Fibroblast of upper back skin (primary cell): ENCODE data around the gene SLC36A2.

Source experiments
- DNase-seq: peaks from one replicate; pipeline ENCODE4 v3.0.0-alpha.2; 2013

The SLC36A2 gene

DNA sequence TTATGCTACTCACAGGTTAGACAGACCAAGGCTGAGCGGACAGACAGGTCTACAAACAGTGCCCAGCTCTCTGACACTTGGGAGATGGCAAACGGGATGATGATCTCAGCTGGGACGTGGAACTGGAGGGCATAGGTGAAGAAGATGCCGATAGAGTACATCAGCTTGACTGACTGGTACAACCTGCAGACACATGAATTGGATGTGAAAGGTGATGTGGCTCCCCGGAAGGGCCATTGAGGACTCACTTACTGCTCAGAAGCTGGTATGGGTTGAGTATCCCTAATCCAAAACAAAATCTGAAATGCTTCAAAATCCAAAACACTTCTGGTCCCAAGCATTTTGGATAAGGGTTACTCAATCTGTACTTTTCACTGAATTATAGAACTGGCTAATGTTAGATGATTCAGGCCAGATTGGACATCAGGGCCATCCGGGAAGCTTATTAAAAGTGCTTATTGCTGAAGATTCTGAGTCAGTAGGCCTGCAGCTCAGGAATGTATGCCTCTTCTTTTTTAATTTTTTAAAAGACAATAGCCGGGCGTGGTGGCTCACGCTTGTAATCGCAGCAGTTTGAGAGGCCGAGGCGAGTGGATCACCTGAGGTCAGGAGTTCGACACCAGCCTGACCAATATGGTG lies 66.2 kb downstream of the SLC36A2 start:
- DNase-seq: no peak

DNA sequence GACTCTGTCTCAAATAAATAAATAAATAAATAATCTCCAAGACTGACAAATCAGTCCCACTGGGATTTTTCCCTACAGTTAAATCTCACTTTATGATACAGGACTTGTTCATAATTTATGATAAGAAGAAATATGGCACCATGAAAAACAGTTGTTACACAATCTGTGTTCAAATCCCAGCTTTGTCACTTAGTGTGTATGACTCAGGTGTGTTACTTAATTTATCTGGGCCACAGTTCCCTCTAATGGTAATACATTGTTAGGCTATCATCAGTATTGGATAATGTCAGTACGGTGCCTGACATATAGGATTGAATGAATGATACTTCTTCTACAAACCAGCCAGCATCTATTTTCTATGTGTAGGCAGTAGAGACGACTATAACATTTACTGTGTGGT lies 66.9 kb downstream of the SLC36A2 start:
- DNase-seq: no peak

DNA sequence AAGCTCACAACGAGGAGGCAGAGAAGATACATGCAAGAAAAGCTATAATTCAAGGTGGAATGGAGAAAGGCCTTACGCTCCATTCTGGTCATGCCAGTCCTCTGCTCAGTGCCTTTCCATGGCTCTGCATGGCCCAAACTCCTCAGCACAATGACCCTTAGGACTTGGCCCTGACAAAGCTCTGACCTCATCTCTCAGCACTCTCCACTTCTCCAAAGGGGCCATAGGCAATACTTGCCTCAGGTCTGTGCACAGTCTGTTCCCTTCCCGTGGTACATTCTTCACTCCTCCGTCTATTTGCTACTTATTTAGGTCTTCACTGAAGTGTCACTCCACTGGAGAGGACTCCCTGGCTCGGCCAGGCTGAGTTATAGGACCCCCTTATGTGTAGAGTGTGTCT lies 68.5 kb downstream of the SLC36A2 start:
- no peak for DNase-seq

DNA sequence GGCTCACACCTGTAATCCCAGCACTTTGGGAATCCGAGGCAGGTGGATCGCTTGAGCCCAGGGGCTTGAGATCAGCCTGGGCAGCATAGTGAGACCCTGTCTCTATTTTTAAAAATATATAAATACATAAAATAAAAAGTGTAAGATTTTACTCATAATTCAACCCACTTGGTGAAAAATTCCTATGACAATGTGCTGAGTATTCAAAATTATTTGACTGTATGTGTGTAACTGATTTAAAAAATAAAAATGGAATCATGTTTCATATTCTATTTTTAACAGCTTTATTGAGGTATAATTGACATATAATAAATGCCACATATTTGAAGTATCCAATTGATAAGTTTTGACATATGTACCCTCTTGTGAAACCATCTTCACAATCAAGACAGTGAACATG lies 71.6 kb downstream of the SLC36A2 start:
- no peak for DNase-seq

DNA sequence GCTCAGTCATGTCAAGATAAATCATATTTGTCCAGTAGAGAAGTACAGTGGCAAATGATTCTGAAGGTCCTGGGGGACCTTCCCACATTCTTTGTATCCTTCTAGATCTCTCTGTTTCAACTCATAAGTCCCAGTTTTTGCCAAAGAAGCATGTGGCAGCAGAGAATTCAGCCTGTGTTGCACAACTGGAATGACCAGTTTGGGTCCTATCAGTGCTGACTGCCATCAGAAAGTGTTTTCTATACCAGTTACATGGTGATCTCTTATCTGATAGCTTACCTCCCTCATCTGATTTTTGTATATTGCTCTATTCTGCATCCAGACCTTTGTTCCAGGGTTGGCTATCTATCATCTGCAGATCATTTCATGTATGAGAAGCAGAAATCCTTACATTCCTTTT lies 72.7 kb downstream of the SLC36A2 start:
- DNase-seq: no peak

DNA sequence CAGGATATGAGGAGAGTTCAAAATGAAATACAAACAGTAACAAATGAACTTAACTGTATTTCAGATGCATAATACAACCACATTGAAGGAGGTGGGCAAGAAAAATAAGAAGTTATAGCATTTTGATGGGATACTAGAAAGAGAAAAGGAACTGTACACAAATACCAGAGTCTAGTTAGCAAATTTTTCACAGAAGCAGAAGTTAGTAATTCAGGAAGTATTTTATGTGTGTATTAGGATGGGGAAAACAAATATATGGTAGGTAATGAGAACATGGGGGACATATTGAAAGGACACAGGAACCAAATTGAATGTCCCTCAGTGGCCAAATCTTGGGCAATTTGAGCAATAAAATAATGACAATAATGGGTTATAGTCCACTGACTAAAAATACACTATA lies 76.0 kb downstream of the SLC36A2 start:
- no peak for DNase-seq

DNA sequence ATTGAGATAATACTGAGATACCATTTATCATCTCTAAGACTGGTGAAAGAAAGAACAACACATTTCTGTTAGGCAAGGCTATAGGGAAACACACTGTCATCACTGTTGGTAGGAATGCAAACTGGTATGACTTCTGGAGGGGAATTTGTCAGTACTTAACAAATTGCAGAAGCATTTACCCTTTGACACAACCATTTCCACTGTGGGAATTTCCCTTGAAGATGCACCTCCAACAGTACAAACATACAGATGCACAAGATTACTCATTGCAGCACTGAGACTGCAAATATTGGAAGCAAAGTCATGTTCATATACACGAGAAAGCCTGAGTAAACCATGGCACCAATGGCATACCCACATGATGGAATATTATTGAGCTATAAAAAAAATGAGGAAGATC lies 76.8 kb downstream of the SLC36A2 start:
- DNase-seq: peak; percentile 4

DNA sequence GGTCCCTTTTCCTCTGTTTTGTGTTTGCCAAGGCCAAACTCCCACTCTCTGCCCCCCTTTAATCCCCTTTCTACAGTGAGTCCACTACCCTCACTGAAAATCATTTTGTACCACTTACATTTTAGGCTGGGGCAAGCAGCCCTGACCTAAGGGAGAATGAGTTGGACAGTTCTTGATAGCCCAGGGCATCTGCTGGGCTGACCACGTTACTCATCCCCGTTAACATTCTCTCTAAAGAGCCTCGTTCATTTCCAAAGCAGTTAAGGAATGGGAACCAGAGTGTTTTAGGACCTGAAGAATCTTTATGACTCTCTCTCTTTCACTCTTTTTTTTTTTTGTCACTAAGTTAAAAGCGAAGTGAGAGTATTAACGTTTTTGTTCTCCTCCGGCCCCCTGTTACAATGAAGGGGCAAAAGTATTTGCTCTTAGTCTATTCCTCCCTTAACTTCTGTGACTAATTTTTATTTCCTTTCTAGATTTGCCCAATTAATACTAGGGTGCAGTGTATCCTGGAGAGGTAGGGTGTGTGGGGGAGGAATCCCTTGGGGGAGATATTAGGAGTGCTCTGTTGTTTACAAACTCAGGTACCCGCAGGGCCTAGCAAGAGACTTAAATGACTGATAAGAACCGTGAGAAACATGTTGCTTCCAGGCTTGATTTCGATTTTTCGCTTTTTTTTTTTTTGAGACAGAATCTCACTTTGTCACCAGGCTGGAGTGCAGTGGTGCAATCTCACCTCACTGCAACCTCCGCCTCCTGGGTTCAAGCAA lies 79.7 kb downstream of the SLC36A2 start:
- DNase-seq: no peak
